PC-9 (cell line): ENCODE measurements around the gene CD164.

ENCODE experiments used
- EZH2 ChIP-seq: fragments of 200-600 bp; sonication (generic); IDR thresholded peaks from 2 replicates; pipeline ENCODE4 v1.8.0; 2017; ENCODE audit warnings: antibody characterized with exemption, low read depth
- TF ChIP-seq, protein P1 (sequence below): fragments of 200-600 bp; sonication (generic); conservative IDR thresholded peaks from 2 replicates; pipeline ENCODE4 v1.6.1; 2017; ENCODE audit warnings: mixed run types, antibody characterized with exemption, mild to moderate bottlenecking, moderate library complexity

DNA sequence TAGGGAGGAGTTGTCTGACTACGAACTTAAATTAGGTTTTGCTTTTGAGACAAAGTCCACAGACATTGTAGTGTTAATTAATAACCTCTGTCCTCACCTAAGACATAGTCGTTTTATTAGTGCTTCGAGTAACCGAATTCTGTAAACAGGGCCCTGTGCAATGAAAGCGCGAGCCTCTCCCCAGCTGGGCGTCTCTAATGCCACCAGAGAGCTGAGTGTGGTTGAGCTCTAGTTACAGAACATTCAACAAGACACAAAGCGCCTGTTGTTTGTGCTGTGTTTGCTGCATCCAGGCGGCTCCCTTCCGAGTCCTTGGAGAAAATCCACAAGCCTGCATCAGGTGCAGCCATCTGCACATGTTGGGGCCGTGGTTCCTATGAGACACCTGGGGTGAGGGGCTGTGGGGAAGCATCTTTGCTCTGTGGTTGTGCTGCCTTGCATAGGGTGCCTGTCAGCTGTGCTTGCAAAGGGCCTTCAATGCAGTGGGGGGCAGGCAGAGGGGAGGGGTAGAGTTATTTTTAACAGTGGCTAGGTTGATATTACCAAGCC, 63.9 kb downstream of the CD164 start:
- TF ChIP-seq, protein P1, sequence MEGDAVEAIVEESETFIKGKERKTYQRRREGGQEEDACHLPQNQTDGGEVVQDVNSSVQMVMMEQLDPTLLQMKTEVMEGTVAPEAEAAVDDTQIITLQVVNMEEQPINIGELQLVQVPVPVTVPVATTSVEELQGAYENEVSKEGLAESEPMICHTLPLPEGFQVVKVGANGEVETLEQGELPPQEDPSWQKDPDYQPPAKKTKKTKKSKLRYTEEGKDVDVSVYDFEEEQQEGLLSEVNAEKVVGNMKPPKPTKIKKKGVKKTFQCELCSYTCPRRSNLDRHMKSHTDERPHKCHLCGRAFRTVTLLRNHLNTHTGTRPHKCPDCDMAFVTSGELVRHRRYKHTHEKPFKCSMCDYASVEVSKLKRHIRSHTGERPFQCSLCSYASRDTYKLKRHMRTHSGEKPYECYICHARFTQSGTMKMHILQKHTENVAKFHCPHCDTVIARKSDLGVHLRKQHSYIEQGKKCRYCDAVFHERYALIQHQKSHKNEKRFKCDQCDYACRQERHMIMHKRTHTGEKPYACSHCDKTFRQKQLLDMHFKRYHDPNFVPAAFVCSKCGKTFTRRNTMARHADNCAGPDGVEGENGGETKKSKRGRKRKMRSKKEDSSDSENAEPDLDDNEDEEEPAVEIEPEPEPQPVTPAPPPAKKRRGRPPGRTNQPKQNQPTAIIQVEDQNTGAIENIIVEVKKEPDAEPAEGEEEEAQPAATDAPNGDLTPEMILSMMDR: no peak
- TF ChIP-seq EZH2: no peak
